Stimulated activated CD4-positive, alpha-beta T cell treated with anti-CD3 and anti-CD28 coated beads, Interleukin-1b, Interleukin-23, amount 100 ng/mL, for 24 hours (primary cell): ENCODE measurements around the gene AIMP2.
"Not testable (repeated sequence)": the region's sequence is repeated elsewhere in the genome, so short reads cannot be mapped to it uniquely, and the experiment has no call there.

Experiments used
- DNase-seq, 4 experiments: peaks; one replicate each; pipeline ENCODE4 v3.0.0-alpha.2; 2020; ENCODE audit warnings: low read depth in 4 of 4, low spot score in 1 of 4

AIMP2 gene

DNA sequence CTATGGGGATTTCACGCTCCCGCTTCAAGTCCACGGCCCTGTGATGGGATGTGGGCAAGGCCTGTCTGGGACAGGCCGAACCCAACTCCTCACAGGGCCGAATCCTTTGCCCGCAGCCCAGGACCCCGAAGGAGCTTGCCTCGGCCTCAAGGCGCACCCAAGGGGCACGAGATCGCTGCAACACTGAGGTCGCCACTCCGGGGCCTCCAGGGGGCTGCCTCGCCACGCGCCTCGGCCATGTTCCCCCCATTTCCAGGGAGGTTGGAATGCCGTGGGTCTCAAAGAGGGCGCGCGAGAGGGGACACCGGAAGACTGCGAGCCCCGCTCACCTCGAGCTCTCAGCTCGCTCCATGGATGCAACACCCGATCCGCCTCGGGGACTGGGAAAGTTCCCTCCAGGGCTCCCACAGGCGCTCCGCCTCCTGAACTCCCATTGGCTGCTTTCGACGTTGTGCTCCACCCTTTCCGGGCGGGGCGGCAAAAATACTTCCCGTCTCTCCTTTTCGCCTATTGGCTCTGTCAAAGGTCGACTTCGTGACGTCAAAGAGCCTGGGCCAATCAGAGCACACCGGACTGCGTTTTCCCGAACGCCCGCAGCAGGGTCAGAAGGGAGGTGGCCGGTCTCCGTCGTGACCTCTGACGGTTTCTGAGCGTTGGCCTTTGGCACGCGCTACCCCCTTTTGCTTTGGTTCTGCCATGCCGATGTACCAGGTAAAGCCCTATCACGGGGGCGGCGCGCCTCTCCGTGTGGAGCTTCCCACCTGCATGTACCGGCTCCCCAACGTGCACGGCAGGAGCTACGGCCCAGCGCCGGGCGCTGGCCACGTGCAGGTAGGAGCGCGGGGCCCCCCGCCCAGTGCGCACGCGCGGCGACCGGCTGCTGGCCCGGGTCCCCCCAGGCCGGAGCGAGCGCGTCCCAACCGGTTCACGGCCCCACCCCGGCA is at the start of gene AIMP2, which contains the start of gene PMS2:
Gene AIMP2, plus strand, starts transcription at position 605 of the 944 bp plus-strand sequence. Its CDS starts 92 bp downstream, at position 697.
Gene PMS2, minus strand, starts transcription at position 382 of the 944 bp plus-strand sequence. Its CDS starts 30 bp downstream, at position 352.
- DNase-seq, result peak; percentile 89 to 96 (median 94)

GRCh38 chr7:5963205-5963604 is 45.9 kb upstream of the AIMP2 start:
- not testable (repeated sequence) for DNase-seq

- not testable (repeated sequence) for DNase-seq
These were observed 45.3 kb upstream of the AIMP2 start for GRCh38 chr7:5963810-5964209.

- not testable (repeated sequence) for DNase-seq
These were observed 38.6 kb upstream of the AIMP2 start, which contains the start of gene RSPH10B for GRCh38 chr7:5970347-5970911. TSS of gene RSPH10B (minus strand) at chr7:5970689. CDS start at chr7:5967116, 3,573 bp downstream.

DNA sequence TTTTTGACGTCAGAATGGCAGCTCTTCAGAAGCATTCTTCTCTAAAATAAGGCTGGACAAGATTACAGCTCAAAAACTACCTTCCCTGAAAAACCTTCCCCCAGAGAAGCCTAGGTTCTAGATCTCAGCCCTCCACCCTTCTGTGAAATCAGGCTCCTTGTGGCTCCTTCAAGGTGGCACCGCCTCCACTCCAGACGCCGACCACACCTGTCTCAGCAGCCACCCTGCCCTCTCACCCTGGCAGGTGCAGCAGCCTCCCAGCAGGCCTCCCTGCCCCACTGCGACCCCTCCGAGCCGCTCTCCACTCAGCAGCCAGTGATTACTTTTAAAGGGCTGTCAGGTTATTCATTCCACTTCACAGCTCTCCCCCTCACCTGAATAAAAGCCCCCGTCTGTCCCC is 35.5 kb upstream of the AIMP2 start:
- not testable (repeated sequence) for DNase-seq

GRCh38 chr7:5979680-5980314 is 29.3 kb upstream of the AIMP2 start:
- DNase-seq, result not testable (repeated sequence)

DNA sequence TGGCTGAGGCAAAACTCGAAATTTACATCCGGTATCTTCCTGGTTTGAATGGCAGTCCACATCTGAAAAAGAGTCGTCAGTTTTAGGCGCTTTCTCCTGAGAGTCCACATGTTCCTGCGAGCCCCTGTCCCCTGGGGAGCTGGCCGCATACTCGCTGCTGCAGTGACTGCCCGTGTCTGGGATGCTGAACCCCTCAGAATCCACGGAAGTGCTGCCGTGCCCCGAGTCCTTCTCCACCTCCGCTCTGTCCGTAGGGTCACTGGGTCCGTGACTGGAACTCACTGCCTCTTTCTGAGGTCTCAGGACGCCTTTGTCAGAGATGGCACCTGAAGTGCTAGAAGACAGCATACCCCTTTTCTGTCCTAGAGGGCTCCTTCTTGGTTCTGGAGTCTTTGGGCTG is 22.0 kb upstream of the AIMP2 start:
- not testable (repeated sequence) for DNase-seq

DNA sequence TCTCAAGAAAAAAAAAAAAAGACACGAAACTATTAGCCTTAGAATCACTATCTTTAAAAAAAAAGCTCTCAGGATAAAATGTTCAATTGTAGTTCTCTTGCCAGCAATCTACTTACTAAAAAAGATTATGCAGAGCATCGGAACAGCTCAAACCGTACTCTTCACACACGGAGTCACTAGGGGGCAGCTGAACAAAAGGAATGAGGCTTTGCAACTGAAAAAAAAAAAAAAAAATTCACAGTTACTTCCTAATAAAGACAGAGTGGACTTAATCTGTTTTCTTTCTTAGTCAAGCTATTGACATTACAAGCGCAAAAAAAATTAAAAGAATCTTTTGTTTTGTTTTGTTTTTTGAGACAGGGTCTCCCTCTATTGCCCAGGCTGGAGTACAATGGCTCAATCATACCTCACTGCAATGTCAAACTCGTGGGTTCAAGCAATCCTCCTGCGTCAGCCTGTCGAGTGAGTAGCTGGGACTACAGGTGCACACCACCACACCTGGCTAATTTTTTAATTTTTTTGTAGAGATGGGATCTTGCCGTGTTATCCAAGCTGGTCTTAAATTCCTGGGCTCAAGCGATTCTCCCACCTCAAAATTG is 11.8 kb upstream of the AIMP2 start:
- DNase-seq, result peak in 1 of 4 experiments; percentile 7

GRCh38 chr7:6007386-6007785 is 1.7 kb upstream of the AIMP2 start:
- DNase-seq, result no peak

GRCh38 chr7:6007835-6008590 is 1.1 kb upstream of the AIMP2 start:
- DNase-seq, result not testable (repeated sequence)

DNA sequence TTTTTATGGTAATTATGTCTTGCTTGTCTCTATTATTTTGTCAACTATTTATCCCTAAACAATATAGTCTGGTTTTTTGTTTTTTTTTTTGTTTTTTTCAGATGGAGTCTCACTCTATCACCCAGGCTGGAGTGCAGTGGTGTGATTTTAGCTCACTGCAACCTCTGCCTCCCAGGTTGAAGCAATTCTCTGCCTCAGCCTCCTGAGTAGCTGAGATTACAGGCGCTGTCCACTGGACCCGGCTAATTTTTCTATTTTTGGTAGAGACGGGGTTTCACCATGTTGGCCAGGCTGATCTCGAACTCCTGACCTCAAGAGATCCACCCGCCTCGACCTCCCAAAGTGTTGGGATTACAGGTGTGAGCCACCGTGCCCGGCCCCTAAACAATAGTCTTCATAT is 1.3 kb downstream of the AIMP2 start:
- not testable (repeated sequence) for DNase-seq

DNA sequence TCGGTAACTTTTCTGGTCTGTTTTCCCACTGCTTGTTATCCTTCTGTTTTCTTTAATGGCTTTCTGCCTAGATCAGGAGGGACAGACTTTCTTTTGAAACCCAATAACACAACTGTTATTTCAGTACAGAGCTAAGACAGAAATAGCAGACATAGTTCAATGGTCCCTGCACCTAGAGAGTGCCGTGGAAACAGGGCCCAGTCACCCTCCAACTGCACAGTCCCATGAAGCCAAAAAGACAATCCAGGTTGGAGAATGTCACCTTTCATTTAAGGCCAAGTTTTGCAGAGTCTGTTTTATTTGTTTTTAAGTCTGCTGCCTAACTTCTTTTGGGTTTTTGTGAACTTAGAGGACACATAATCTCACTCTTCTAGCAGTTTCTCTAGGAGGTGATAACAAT is 2.5 kb downstream of the AIMP2 start:
- DNase-seq, result no peak

DNA sequence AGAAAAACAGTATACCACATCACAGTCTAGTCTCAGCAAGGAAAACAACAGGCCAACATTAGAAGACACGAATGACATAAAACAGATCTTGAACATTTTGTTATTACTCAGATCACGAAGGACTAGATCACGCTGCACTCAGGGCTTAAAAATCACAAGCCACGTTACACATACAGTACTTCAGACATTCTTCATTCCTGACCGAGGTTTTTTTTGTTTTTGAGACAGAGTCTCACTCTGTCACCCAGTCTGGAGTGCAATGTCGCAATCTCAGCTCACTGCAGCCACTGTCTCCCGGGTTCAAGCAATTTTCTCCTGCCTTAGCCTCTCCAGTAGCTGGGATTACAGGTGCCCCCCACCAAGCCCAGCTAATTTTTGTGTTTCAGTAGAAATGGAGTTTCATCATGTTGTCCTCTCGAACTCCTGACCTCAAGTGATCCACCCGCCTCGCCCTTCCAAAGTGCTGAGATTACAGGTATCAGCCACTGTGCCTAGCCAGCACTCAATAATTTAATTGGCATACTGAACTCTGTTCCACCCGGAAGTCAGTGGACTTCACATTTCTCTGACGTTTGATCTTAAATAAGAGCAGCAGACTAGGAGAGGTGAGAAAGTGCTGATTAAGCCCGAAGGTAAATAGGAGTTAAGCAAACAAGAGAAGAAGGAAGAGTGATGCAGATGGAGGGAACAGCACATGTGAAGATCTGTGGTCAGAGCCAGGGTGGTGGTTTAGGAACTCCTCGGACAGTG is 3.5 kb downstream of the AIMP2 start:
- no peak for DNase-seq

DNA sequence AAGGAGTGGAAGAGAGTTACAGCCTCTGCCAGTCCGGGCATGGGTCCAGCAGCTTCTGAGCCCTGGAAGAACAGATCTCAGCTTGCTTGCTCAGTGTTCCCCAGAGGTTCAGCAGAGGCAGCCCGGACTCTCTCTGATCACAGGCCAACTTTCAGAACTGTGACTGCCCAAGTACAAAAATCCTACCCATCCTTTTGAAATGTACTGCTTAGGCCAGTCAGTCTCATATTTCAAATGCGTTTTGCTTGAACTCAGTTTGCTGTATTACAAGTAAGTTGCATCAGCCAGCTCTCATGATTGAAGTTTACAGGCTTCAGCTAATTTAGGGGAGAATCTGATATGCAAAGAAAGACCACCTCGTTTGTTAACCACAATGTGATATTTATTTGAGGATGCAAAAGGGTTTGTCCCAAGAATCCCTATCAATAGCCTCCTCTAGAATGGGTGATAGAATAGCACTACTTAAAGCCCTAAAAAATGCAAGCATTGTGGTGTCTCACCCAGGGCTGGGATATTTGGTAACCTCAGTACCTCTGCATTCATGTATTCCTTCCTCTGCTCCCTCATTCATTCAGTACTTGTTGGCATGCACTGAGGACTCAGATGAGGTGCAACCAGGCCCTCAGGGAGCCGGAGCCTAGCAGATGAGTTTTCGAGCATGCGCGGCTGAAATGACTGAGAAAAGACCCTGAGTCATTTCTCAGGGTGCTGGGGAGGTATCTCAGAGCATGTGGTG is 7.0 kb downstream of the AIMP2 start:
- DNase-seq, result no peak

DNA sequence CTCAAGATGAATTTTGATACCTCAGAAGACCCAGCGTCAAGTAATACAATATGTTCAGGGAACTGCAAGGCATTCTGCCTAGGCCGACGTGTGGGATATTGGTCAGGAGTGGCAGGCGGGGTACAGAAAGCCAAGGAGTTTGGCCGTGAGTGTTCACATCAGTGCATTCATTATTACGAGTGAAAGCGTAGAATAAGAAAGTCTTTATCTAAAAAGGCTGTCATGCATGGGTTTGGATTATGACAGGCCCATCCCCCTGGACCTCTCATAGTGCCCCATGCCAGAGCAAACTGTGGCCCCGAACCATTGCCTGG is 7.5 kb downstream of the AIMP2 start:
- DNase-seq, result no peak

DNA sequence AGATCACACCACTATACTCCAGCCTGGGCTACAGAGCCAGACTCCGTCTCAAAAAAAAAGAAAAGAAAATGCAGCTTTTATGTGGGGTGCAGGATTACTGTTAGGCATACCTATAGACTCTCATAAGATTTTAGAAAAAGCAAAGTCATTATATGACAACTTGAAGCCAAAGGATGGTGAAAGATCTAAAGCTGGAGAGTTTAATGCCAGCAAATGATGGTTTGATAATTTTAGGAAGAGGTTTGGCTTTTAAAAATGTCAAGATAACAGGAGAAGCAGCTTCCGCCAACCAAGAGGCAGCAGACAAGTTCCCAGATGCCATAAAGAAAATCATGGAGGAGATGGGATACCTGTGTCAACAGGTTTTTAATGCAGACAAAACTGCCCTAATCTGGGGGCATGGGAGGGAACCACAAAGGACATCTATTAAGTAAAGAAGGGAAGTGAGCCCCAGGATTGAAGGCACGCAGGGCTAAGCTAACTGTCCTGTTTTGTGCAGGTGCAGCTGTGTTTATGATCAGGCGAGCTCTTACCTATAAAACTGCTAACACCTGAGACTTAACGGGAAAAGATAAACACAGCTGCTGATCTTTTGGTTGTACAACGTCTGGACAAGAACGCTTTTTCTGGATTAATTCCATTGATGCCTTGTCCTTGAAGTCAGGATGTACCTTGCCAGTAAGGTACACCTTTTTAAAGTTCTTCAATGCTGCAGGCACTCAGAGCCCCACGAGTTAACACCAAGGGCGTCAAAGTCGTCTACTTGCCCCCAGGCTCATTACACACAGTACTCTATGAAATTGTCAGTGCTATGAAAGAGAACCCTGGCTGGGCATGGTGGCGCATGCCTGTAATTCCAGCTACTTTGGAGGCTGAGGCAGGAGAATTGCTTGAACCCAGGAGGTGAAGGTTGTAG is 11.6 kb downstream of the AIMP2 start:
- no peak for DNase-seq

DNA sequence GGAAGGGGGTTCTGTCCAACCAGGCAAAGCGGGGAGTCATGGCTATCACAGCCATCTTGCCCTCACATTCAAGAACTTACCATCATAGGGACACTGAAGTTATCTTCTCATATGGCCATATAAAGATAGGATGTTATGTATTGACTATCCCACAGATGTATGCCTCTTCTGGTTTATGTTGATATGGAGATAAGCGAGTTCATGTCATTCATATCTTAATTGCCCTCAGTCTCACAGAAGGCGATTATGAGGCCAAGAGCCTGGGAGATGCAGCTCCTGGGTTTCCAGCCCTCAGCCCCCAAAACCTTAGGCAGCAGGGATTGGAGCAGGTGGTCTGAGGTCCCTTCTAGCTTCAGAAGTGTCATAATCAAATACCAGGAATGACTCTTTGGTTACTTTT is 13.6 kb downstream of the AIMP2 start:
- DNase-seq, result no peak

GRCh38 chr7:6023974-6024435 is 14.9 kb downstream of the AIMP2 start:
- DNase-seq, result no peak
